GM23338 (cell line): ENCODE results near the gene GALR2.

Source experiments
- CREB1 ChIP-seq: fragments of 250-450 bp; sonication (Bioruptor Pico); IDR thresholded peaks from 2 replicates; pipeline ENCODE4 v1.5.0; 2020; ENCODE audit warnings: low read depth, mild to moderate bottlenecking, moderate library complexity
- CTCF ChIP-seq, 2 experiments: fragments of 200-600 bp in 1 of 2; sonication (generic) in 1 of 2; conservative IDR thresholded peaks; 2 replicates each; pipeline versions ENCODE4 v1.5.1 to v1.6.1; 2016 to 2017; ENCODE audit warnings: antibody characterized with exemption in 2 of 2, low read depth in 2 of 2, mild to moderate bottlenecking in 2 of 2, moderate library complexity in 1 of 2
- EZH2 ChIP-seq: fragments of 200-600 bp; sonication (generic); IDR thresholded peaks from one replicate; pipeline ENCODE4 v1.8.0; 2017; ENCODE audit warnings: antibody characterized with exemption, mild to moderate bottlenecking, low read depth; ENCODE audit not compliant: unreplicated experiment
- EZH2phosphoT487 ChIP-seq: fragments of 200-600 bp; sonication (generic); IDR thresholded peaks from one replicate; pipeline ENCODE4 v1.8.1; 2018; ENCODE audit warnings: antibody characterized with exemption; ENCODE audit not compliant: unreplicated experiment
- JUNB ChIP-seq: IDR thresholded peaks from one replicate; pipeline ENCODE4 v1.6.1; 2016; ENCODE audit warnings: antibody characterized with exemption; ENCODE audit not compliant: unreplicated experiment
- NANOG ChIP-seq: IDR thresholded peaks from 2 replicates; pipeline ENCODE4 v1.6.1; 2016; ENCODE audit warnings: antibody characterized with exemption, borderline replicate concordance
- POLR2AphosphoS5 ChIP-seq: IDR thresholded peaks from 2 replicates; pipeline ENCODE4 v1.6.1; 2016; ENCODE audit warnings: antibody characterized with exemption, low read depth
- REST ChIP-seq: IDR thresholded peaks from one replicate; pipeline ENCODE4 v1.6.1; 2018; ENCODE audit warnings: antibody characterized with exemption; ENCODE audit not compliant: unreplicated experiment
- STAT1 ChIP-seq: IDR thresholded peaks from one replicate; pipeline ENCODE4 v1.6.1; 2016; ENCODE audit warnings: antibody characterized with exemption; ENCODE audit not compliant: unreplicated experiment
- ZNF114 ChIP-seq: fragments of 250-450 bp; sonication (Bioruptor Pico); IDR thresholded peaks from 2 replicates; pipeline ENCODE4 v1.5.0; 2020; ENCODE audit warnings: mild to moderate bottlenecking, moderate library complexity
- ZNF462 ChIP-seq: fragments of 250-450 bp; sonication (Bioruptor Pico); IDR thresholded peaks from 2 replicates; pipeline ENCODE4 v1.5.0; 2020; ENCODE audit warnings: mild to moderate bottlenecking, moderate library complexity

- TF ChIP-seq ZNF462 (CRISPR knock-in tag), result no peak
- no peak for TF ChIP-seq CTCF (conservative IDR thresholded peaks at IDR 0.05; ENCODE audit: low read depth in 2 of 2)
- TF ChIP-seq EZH2phosphoT487, result no peak
- TF ChIP-seq EZH2, result no peak
- TF ChIP-seq JUNB, result no peak
- TF ChIP-seq POLR2AphosphoS5, result no peak
- TF ChIP-seq REST, result no peak
- no peak for TF ChIP-seq ZNF114 (CRISPR knock-in tag)
- no peak for TF ChIP-seq STAT1
- TF ChIP-seq CREB1, result no peak
- no peak for TF ChIP-seq NANOG
These were observed 30.3 kb downstream of the GALR2 start for GRCh38 chr17:76104896-76105231.
